A673 (cell line): Measurements from ENCODE around the gene SLC22A17. TPM values are rescaled to one million over a fixed set of nuclear protein-coding genes. Genes with fewer than 3 reads are reported as not detected.
"Not testable (repeated sequence)": the region's sequence is repeated elsewhere in the genome, so short reads cannot be mapped to it uniquely, and the experiment has no call there.

Source experiments
- BruUV-seq: library from RNA; stranded (reverse); fragments of 400-500 nt; replicated peaks from 2 replicates; lab custom pipeline; 2021; lab: Mats Ljungman, UMichigan
- CTCF ChIA-PET: fragments of 300-600 bp; sonication (Branson Sonifier 250); formaldehyde crosslinking; loops from one replicate; lab custom pipeline; 2022; ENCODE audit warnings: antibody characterized with exemption; lab: Charles Lee
- POLR2A ChIA-PET: fragments of 300-600 bp; sonication (Branson Sonifier 250); formaldehyde crosslinking; loops from one replicate; lab custom pipeline; 2022; ENCODE audit warnings: antibody characterized with exemption; ENCODE audit not compliant: low non-redundant PET; lab: Charles Lee
- DNase-seq: peaks from one replicate; pipeline ENCODE4 v3.0.0-alpha.2; 2015; ENCODE audit warnings: low spot score
- H3K27ac ChIP-seq: fragments of 200-600 bp; sonication (generic); 2 replicates; pipeline ENCODE4 v1.5.1; 2016; ENCODE audit warnings: mixed run types, low read depth, mild to moderate bottlenecking, mixed read lengths, antibody characterized with exemption, low read length; ENCODE audit not compliant: poor library complexity, severe bottlenecking
- H3K27me3 ChIP-seq: fragments of 200-600 bp; sonication (generic); replicated peaks from 2 replicates; pipeline ENCODE4 v1.6.1; 2017; ENCODE audit warnings: mixed run types, low read depth, mild to moderate bottlenecking, mixed read lengths, antibody characterized with exemption, low read length; ENCODE audit not compliant: insufficient read depth, poor library complexity
- H3K36me3 ChIP-seq: fragments of 200-600 bp; sonication (generic); 2 replicates; pipeline ENCODE4 v1.6.1; 2016; ENCODE audit warnings: mixed run types, mild to moderate bottlenecking, mixed read lengths, antibody characterized with exemption, low read length; ENCODE audit not compliant: insufficient read depth, poor library complexity, severe bottlenecking
- H3K4me1 ChIP-seq: fragments of 200-600 bp; sonication (generic); 2 replicates; pipeline ENCODE4 v1.6.1; 2017; ENCODE audit warnings: mixed run types, mild to moderate bottlenecking, mixed read lengths, antibody characterized with exemption, low read length; ENCODE audit not compliant: insufficient read depth, poor library complexity, severe bottlenecking
- H3K4me3 ChIP-seq: fragments of 200-600 bp; sonication (generic); 2 replicates; pipeline ENCODE4 v1.5.1; 2016; ENCODE audit warnings: low read depth, mixed run types, mild to moderate bottlenecking, mixed read lengths, low read length; ENCODE audit not compliant: poor library complexity, severe bottlenecking
- H3K9me3 ChIP-seq: fragments of 200-600 bp; sonication (generic); 2 replicates; pipeline ENCODE4 v1.6.1; 2016; ENCODE audit warnings: mixed run types, low read depth, mild to moderate bottlenecking, mixed read lengths, antibody characterized with exemption, low read length; ENCODE audit not compliant: poor library complexity, severe bottlenecking
- CTCF ChIP-seq: fragments of 300-800, 200-600 bp; sonication (generic); conservative IDR thresholded peaks from 2 replicates; pipeline ENCODE4 v1.5.1; 2017; ENCODE audit warnings: low read depth, mild to moderate bottlenecking, antibody characterized with exemption, low read length, moderate library complexity, mixed read lengths
- EZH2 ChIP-seq: fragments of 200-600 bp; sonication (generic); IDR thresholded peaks from 2 replicates; pipeline ENCODE4 v1.6.1; 2017; ENCODE audit warnings: borderline replicate concordance, low read depth, mild to moderate bottlenecking, mixed read lengths, antibody characterized with exemption, low read length; ENCODE audit not compliant: poor library complexity, severe bottlenecking
- intact Hi-C: fragments of 100-400 bp; cut with micrococcal nuclease; formaldehyde crosslinking; loops from one replicate; pipeline ENCODE4 v1.10.0; 2022; ENCODE audit not compliant: unreplicated experiment
- total RNA-seq: library from RNA; stranded (reverse); gene quantifications from 2 replicates; pipeline ENCODE4 v1.2.3, GENCODE V29; 2021

The SLC22A17 gene
- total RNA-seq, 1 experiment from 2014 or later: 23.0 TPM

- TF ChIP-seq CTCF (no peak), EZH2 (no peak)
- CTCF ChIA-PET: interaction anchor here (0.5 kb wide), 1 partner anchor 93 kb away, joined by 7 read pairs; no protein-coding TSS in a partner anchor
- intact Hi-C loops: no loop called here
- DNase-seq: no peak
- Histone ChIP-seq H3K36me3 (no peaks in the 10 kb centered on the region), H3K27ac (no peak overlapping the region), H3K4me3 (no peak overlapping the region), H3K9me3 (no peaks in the 10 kb centered on the region), H3K4me1 (no peaks in the 10 kb centered on the region), H3K27me3 (peaks cover 9% of the 10 kb centered on the region)
- POLR2A ChIA-PET: no interaction called here
- BruUV-seq: no TSS peak
Measured at GRCh38 chr14:23386999-23387398, 34.3 kb upstream of the SLC22A17 start.

GRCh38 chr14:23386266-23386657 is 33.6 kb upstream of the SLC22A17 start:
- BruUV-seq, DNase-seq, H3K27me3 ChIP-seq, H3K36me3 ChIP-seq, H3K9me3 ChIP-seq, H3K27ac ChIP-seq, intact Hi-C loops, H3K4me3 ChIP-seq, H3K4me1 ChIP-seq, POLR2A ChIA-PET, CTCF ChIA-PET: not testable (repeated sequence)

GRCh38 chr14:23385642-23386265 is 33.1 kb upstream of the SLC22A17 start:
- TF ChIP-seq CTCF: no peak
- no peak for TF ChIP-seq EZH2
- Histone ChIP-seq H3K36me3 (no peaks in the 10 kb centered on the region), H3K9me3 (no peaks in the 10 kb centered on the region), H3K27ac (no peak overlapping the region), H3K4me3 (no peak overlapping the region), H3K4me1 (no peaks in the 10 kb centered on the region), H3K27me3 (peaks cover under 1% of the 10 kb centered on the region)
- no TSS peak for BruUV-seq
- no peak for DNase-seq
- intact Hi-C loops: no loop called here
- ChIA-PET POLR2A (no interaction called here), CTCF (no interaction called here)

GRCh38 chr14:23385244-23385641 is 32.6 kb upstream of the SLC22A17 start:
- Histone ChIP-seq H3K4me1 (no peaks in the 10 kb centered on the region), H3K36me3 (no peaks in the 10 kb centered on the region), H3K27ac (no peak overlapping the region), H3K27me3 (no peaks in the 10 kb centered on the region), H3K4me3 (no peak overlapping the region), H3K9me3 (no peaks in the 10 kb centered on the region)
- ChIA-PET POLR2A (no interaction called here), CTCF (no interaction called here)
- intact Hi-C loops: no loop called here
- DNase-seq: no peak
- no peak for TF ChIP-seq EZH2
- TF ChIP-seq CTCF: no peak
- no TSS peak for BruUV-seq
